Prostate gland (tissue), 2 donors: ENCODE results near the gene SLC45A3. TPM values are rescaled to one million over a fixed set of nuclear protein-coding genes. Genes with fewer than 3 reads are reported as not detected.

Experiments
- DNase-seq: peaks from one replicate; pipeline ENCODE4 v3.0.0-alpha.2; 2019; ENCODE audit warnings: low spot score
- H3K27ac ChIP-seq, 2 donors: fragments of 200-600 bp; sonication (generic); 2 replicates each; pipeline ENCODE4 v1.5.1; 2017 to 2019
- H3K27me3 ChIP-seq: fragments of 200-600 bp; sonication (generic); replicated peaks from 2 replicates; pipeline ENCODE4 v1.5.1; 2019; ENCODE audit not compliant: insufficient read depth
- H3K36me3 ChIP-seq, 2 donors: fragments of 200-600 bp; sonication (generic); 1 replicate in 1 of 2; 2 replicates in 1 of 2; pipeline versions ENCODE4 v1.5.1 to v1.8.1; 2017 to 2019
- H3K4me1 ChIP-seq: fragments of 200-600 bp; sonication (generic); replicated peaks from 2 replicates; pipeline ENCODE4 v1.5.1; 2019
- H3K4me3 ChIP-seq, 2 donors: fragments of 200-600 bp; sonication (generic); 2 replicates each; pipeline ENCODE4 v1.5.1; 2017 to 2019
- H3K9me3 ChIP-seq: fragments of 200-600 bp; sonication (generic); 2 replicates; pipeline ENCODE4 v1.5.1; 2017
- POLR2A ChIP-seq: fragments of 450-650 bp; IDR thresholded peaks from one replicate; pipeline ENCODE4 v1.6.1; 2016; ENCODE audit warnings: antibody characterized with exemption, mild to moderate bottlenecking
- POLR2AphosphoS5 ChIP-seq: sonication (generic); formaldehyde crosslinking; IDR thresholded peaks from one replicate; pipeline ENCODE4 v1.6.1; 2017; ENCODE audit warnings: antibody characterized with exemption
- WGBS: methylation state at CpG from one replicate; pipeline ENCODE4 v1.1.5; 2018; 5-methylcytosine and 5-hydroxymethylcytosine counted together
- intact Hi-C: fragments of 100-400 bp; cut with DNase I; formaldehyde crosslinking; loops from one replicate; pipeline ENCODE4 v1.14.2; 2022
- total RNA-seq, 2 donors: library from RNA; depleted of rRNA; stranded (reverse); fragments of >200 nt; gene quantifications; one replicate each; pipeline ENCODE4 v1.1.0, GENCODE V29; 2016
- TF ChIP-seq, protein P1 (sequence below), 4 experiments: fragments of 200-600 bp in 2 of 4; fragments of 450-650 bp in 2 of 4; sonication (generic) in 2 of 4; IDR thresholded peaks; 1 replicate in 3 of 4; 2 replicates in 1 of 4; pipeline ENCODE4 v1.5.1; 2016 to 2019; ENCODE audit warnings: antibody characterized with exemption in 4 of 4, mild to moderate bottlenecking in 2 of 4, moderate library complexity in 2 of 4

SLC45A3 gene
- total RNA-seq, 2 donors from 2014 or later, result 505 to 1,326 TPM

DNA sequence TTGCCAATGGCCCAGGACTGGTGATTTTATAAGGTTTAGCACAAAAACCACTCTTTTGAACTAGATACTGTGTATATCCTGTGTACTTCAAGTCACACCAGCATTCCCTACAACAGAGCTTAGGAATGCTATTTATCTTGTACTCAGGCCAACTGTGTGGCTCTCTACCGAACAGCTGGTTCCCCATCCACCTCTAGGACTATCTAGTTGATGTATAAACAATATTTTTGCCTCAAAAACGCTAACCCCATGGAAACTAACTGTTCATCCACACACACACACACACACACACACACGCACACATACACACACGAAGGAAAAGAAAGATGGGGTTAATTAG lies 28.7 kb upstream of the SLC45A3 start:
- Histone ChIP-seq H3K4me3 (no peak overlapping the region), H3K27me3 (no peaks in the 10 kb centered on the region), H3K36me3 (no peaks in the 10 kb centered on the region), H3K9me3 (no peaks in the 10 kb centered on the region), H3K27ac (peak overlapping the region; percentile 10 to 76), H3K4me1 (no peaks in the 10 kb centered on the region)
- TF ChIP-seq POLR2AphosphoS5, result no peak
- TF ChIP-seq, protein P1, sequence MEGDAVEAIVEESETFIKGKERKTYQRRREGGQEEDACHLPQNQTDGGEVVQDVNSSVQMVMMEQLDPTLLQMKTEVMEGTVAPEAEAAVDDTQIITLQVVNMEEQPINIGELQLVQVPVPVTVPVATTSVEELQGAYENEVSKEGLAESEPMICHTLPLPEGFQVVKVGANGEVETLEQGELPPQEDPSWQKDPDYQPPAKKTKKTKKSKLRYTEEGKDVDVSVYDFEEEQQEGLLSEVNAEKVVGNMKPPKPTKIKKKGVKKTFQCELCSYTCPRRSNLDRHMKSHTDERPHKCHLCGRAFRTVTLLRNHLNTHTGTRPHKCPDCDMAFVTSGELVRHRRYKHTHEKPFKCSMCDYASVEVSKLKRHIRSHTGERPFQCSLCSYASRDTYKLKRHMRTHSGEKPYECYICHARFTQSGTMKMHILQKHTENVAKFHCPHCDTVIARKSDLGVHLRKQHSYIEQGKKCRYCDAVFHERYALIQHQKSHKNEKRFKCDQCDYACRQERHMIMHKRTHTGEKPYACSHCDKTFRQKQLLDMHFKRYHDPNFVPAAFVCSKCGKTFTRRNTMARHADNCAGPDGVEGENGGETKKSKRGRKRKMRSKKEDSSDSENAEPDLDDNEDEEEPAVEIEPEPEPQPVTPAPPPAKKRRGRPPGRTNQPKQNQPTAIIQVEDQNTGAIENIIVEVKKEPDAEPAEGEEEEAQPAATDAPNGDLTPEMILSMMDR (IDR thresholded peaks at IDR 0.05), result no peak
- TF ChIP-seq POLR2A, result no peak
- DNase-seq, result no peak
- WGBS, result 34% methylated on average over 4 of the region's 4 CpGs
- intact Hi-C loops, result no loop called here

DNA sequence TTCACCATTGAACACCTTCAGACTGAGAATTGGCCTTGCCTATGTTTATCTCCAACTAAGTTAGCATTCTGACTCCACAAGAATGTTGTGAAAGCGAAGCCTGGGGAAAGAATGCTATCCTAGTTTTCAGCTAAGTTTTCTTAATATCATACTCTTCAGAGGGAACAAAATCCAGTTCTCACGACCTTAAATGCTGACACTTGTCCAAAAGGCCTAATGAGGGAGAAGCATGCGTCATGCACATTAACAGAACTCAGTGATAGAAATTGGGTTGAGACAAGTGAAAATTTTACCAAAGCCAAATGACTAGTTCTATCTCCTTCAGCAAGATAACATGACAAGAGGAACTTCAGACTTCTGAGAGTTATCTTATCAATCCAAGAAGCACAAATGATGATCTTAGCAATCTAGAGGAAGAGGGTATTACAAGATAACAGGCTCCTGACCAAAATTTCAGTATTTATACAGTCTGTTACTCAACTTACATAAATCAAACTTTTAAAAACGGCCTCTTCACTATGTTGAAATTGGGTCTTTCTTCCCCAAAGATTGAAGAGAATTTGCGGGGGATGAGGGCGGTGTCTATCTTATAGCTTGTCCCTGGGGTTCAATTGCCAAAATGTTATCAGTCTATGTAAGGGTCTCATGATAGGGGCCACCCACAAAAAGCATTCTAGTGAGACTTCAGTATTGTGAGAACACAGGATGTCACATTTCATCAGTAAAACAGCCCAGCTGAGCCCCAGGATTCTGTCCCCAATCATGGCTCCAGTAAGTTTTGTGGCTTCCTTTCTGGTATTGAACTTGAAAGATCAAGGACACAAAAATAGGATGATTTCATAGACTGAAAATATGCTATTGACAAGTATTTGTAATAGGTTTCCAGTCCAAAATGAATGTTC lies 26.5 kb upstream of the SLC45A3 start:
- Histone ChIP-seq H3K27ac (peak overlapping the region in 1 of 2 donors; percentile 76), H3K36me3 (no peaks in the 10 kb centered on the region), H3K4me3 (no peak overlapping the region), H3K9me3 (no peaks in the 10 kb centered on the region), H3K27me3 (no peaks in the 10 kb centered on the region), H3K4me1 (peaks cover 12% of the 10 kb centered on the region)
- intact Hi-C loops, result no loop called here
- TF ChIP-seq POLR2A (no peak), POLR2AphosphoS5 (no peak)
- TF ChIP-seq, protein P1 (IDR thresholded peaks at IDR 0.05), result no peak
- DNase-seq, result no peak
- WGBS, result 88% methylated on average over 6 of the region's 6 CpGs

DNA sequence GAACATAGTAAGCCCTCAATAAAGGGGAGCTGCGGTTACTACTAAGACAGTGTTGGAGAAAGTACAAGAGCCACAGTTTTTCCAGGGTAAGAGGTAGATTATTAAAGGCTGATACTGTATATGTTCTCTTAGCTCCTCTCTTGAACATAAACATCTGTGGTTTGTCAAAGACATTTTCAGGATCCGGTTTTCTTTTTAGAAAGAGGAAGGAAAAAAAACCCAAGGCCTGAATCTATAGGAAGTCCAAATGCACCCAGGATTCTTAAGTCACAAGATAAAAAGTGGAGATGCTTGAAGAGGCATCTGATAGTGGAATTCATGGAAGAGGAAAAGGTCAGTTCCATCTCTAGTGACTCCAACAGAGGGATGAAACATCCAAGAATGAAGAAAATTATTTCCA lies 24.6 kb upstream of the SLC45A3 start:
- Histone ChIP-seq H3K4me1 (peaks cover 17% of the 10 kb centered on the region), H3K9me3 (no peaks in the 10 kb centered on the region), H3K4me3 (no peak overlapping the region), H3K27me3 (no peaks in the 10 kb centered on the region), H3K27ac (peak overlapping the region in 1 of 2 donors; percentile 76), H3K36me3 (no peaks in the 10 kb centered on the region)
- WGBS, result 77% methylated on average over 2 of the region's 2 CpGs
- DNase-seq, result no peak
- intact Hi-C loops, result no loop called here
- TF ChIP-seq POLR2AphosphoS5 (no peak), POLR2A (no peak)
- TF ChIP-seq, protein P1 (IDR thresholded peaks at IDR 0.05), result no peak

DNA sequence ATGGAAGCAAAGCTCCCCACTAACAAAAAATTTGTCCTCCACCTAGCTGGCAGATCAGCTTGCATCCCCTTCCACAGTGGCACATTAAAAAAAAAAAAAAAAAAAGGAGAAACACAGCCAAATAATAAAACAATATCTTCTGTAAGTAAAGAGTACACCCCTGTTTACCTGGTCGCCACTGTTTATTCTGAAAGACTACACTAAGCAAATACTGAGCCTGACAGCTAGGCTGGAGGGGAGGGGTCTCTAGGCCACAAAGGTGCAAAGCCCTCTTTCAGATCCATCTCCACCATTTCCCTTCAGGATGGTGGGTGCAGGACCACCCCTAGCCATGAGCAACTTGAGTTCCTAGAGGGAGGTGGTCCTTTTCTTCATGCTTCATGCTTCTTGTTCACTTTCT lies 22.8 kb upstream of the SLC45A3 start:
- no peaks in the 10 kb centered on the region for H3K36me3 ChIP-seq
- peaks cover 23% of the 10 kb centered on the region for H3K4me1 ChIP-seq
- intact Hi-C loops, result no loop called here
- no peaks in the 10 kb centered on the region for H3K9me3 ChIP-seq
- H3K4me3 ChIP-seq, result no peak overlapping the region
- WGBS, result 50% methylated on average over 1 of the region's 1 CpG
- TF ChIP-seq POLR2AphosphoS5, result peak; percentile 77
- no peak for TF ChIP-seq POLR2A
- peak; percentile 44 for DNase-seq
- peak overlapping the region; percentile 54 to 76 for H3K27ac ChIP-seq
- H3K27me3 ChIP-seq, result no peaks in the 10 kb centered on the region

DNA sequence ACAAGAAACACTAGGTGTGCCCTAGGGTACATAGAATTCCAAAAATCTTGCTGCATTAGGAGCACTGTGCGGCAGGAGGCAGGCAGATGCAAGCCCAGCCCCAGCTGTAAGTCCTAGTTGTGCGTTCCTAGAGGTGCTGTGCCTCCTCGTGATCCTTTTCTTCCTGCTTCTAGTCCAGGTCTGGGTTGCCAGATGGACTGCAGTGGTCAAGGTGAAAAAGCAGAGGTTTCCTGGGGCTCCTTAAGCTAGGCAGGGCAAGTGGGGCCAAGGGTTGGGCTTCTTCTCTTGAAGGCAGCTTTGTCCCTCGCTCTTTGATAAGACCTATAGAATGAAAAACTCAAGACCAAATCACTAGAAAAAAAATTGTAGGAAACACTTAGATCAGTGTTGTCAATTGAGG lies 21.6 kb upstream of the SLC45A3 start:
- WGBS, result 72% methylated on average over 4 of the region's 4 CpGs
- peak overlapping the region; percentile 57 to 76 for H3K27ac ChIP-seq
- no peak overlapping the region for H3K4me3 ChIP-seq
- no peak for TF ChIP-seq POLR2A
- TF ChIP-seq, protein P1 (IDR thresholded peaks at IDR 0.05), result no peak
- peaks cover 28% of the 10 kb centered on the region for H3K4me1 ChIP-seq
- intact Hi-C loops, result no loop called here
- no peaks in the 10 kb centered on the region for H3K9me3 ChIP-seq
- no peaks in the 10 kb centered on the region for H3K36me3 ChIP-seq
- no peaks in the 10 kb centered on the region for H3K27me3 ChIP-seq
- no peak for DNase-seq
